ENCODE measurements around the gene PRIMPOL. TPM values are rescaled to one million over a fixed set of nuclear protein-coding genes. Genes with fewer than 3 reads are reported as not detected.
A peak's percentile ranks its signal among the peaks of the same experiment; 100 is the strongest.
"Not testable (repeated sequence)": the region's sequence is repeated elsewhere in the genome, so short reads cannot be mapped to it uniquely, and the experiment has no call there.

The PRIMPOL gene
- 10 to 100 TPM; 13.1 to 23.4 TPM for total RNA-seq
- long read RNA-seq, transcript PRIMPOL-201 (14 exons, 2,289 nt) = major isoform, 9 of 14 reads
- long read RNA-seq, partial matches to known transcripts = 1 of 14 reads
- long read RNA-seq, other reads (novel, unspliced or antisense) = 3 of 14 reads

- peak; percentile 87 for ATAC-seq
- intact Hi-C loops (cut with DNase I, micrococcal nuclease) = loop anchor here in 1 of 2 donors (10.0 kb wide), 1 partner anchor 76 kb away; no protein-coding TSS in a partner anchor
- peak; percentile 96 to 98 for DNase-seq
Measured at GRCh38 chr4:184649026-184649970, at the start of gene PRIMPOL, which contains the start of gene CASP3. Gene PRIMPOL (plus strand): TSS chr4:184649738. CDS start chr4:184657141, 7,403 bp downstream. Gene CASP3 (minus strand): TSS chr4:184649447. CDS start chr4:184638453, 10,994 bp downstream.

GRCh38 chr4:184600982-184601381, 48.6 kb upstream of the PRIMPOL start:
- ATAC-seq; DNase-seq; intact Hi-C loops (cut with DNase I, micrococcal nuclease): not testable (repeated sequence)

GRCh38 chr4:184602857-184603256, 46.7 kb upstream of the PRIMPOL start:
- ATAC-seq; intact Hi-C loops (cut with DNase I, micrococcal nuclease); DNase-seq: not testable (repeated sequence)

GRCh38 chr4:184607429-184607828, 42.1 kb upstream of the PRIMPOL start:
- intact Hi-C loops (cut with DNase I, micrococcal nuclease); DNase-seq; ATAC-seq: not testable (repeated sequence)

- ATAC-seq (no peak), DNase-seq (no peak)
- intact Hi-C loops (cut with DNase I, micrococcal nuclease) = no loop called here
Measured at GRCh38 chr4:184612074-184612473, 37.5 kb upstream of the PRIMPOL start.

GRCh38 chr4:184613405-184613804, 36.1 kb upstream of the PRIMPOL start:
- ATAC-seq (no peak), DNase-seq (no peak)

GRCh38 chr4:184614509-184614908, 35.0 kb upstream of the PRIMPOL start:
- intact Hi-C loops (cut with DNase I, micrococcal nuclease) = no loop called here
- ATAC-seq = no peak
- DNase-seq = no peak

More at GRCh38 chr4:184613405-184613804, 36.1 kb upstream of the PRIMPOL start:
- intact Hi-C loops (cut with DNase I, micrococcal nuclease) = no loop called here

- intact Hi-C loops (cut with DNase I, micrococcal nuclease); DNase-seq; ATAC-seq: not testable (repeated sequence)
Measured at GRCh38 chr4:184616168-184616567, 33.4 kb upstream of the PRIMPOL start.

GRCh38 chr4:184616633-184617551, 32.6 kb upstream of the PRIMPOL start:
- intact Hi-C loops (cut with DNase I, micrococcal nuclease) = no loop called here
- no peak for DNase-seq
- ATAC-seq = no peak

- intact Hi-C loops (cut with DNase I, micrococcal nuclease) = no loop called here
- DNase-seq (peak in 1 of 2 donors; percentile 28), ATAC-seq (peak; percentile 67)
Measured at GRCh38 chr4:184617600-184618196, 31.8 kb upstream of the PRIMPOL start.

GRCh38 chr4:184620212-184620867, 29.2 kb upstream of the PRIMPOL start:
- no peak for ATAC-seq
- intact Hi-C loops (cut with DNase I, micrococcal nuclease) = no loop called here
- no peak for DNase-seq

GRCh38 chr4:184621518-184621917, 28.0 kb upstream of the PRIMPOL start:
- DNase-seq (no peak), ATAC-seq (no peak)

GRCh38 chr4:184624504-184624903, 25.0 kb upstream of the PRIMPOL start:
- DNase-seq; ATAC-seq; intact Hi-C loops (cut with DNase I, micrococcal nuclease): not testable (repeated sequence)

More at GRCh38 chr4:184621518-184621917, 28.0 kb upstream of the PRIMPOL start:
- intact Hi-C loops (cut with DNase I, micrococcal nuclease) = no loop called here

- no peak for DNase-seq
- no peak for ATAC-seq
- intact Hi-C loops (cut with DNase I, micrococcal nuclease) = no loop called here
Measured at GRCh38 chr4:184624972-184625554, 24.5 kb upstream of the PRIMPOL start.

GRCh38 chr4:184625783-184626596, 23.5 kb upstream of the PRIMPOL start:
- DNase-seq; ATAC-seq; intact Hi-C loops (cut with DNase I, micrococcal nuclease): not testable (repeated sequence)

- ATAC-seq (no peak), DNase-seq (no peak)
- intact Hi-C loops (cut with DNase I, micrococcal nuclease) = no loop called here
Measured at GRCh38 chr4:184628103-184628502, 21.4 kb upstream of the PRIMPOL start.

GRCh38 chr4:184632842-184633241, 16.7 kb upstream of the PRIMPOL start:
- ATAC-seq (no peak), DNase-seq (no peak)
- intact Hi-C loops (cut with DNase I, micrococcal nuclease) = no loop called here
